Kasumi-1 (cell line): ENCODE measurements around the gene DIP2A.
A peak's percentile ranks its signal among the peaks of the same experiment; 100 is the strongest.
"Not testable (repeated sequence)": the region's sequence is repeated elsewhere in the genome, so short reads cannot be mapped to it uniquely, and the experiment has no call there.

Experiments used
- DNase-seq, 2 experiments: peaks; one replicate each; lab custom pipeline; 2025; lab: John Stamatoyannopoulos, UW

DIP2A gene

DNA sequence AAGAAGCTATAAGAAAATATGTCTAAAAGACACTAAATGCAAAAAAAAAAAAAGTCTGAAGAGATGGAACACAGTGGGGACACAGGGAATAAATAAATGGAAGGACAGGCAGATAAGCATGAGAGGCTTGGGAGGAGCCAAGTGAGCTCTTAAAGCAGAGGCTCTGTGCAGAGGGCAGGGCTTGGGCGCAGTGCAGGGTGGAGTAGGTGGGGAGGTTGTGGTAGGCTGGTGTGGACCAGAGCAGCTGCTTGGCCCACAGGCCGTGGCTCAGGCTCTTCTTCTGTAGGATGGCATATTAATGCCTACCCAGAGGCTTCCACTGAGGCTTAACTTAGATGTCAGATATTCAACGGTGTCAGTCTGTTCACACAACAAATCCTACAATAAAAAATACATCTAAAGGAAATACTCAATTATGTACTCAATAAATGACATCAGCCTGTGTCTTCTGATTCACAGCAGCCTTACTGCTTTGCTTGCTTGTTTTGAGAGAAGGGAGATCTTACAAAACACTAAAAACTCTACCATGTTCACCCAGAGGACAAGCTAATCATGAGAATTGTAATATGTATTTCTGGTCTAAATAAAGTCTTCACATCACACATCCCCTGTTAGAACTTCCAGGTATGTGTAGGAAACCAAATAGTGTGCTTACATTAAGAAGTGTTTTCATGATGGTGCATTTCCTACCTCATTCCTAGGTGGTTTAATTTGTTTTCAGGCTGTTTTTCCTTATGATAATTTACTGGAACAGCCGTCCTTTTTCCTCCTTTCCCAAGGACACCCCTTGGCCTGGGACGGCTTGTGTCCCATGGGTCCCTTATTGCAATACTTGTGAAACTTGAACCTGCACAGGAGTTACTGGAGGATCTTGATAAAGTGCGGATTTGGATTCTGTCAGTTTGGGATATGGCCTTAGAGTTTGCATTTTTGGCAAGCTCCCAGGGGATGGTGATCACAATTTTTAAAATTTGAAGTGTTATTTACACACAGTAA is 24.9 kb downstream of the DIP2A start:
- no peak for DNase-seq

DNA sequence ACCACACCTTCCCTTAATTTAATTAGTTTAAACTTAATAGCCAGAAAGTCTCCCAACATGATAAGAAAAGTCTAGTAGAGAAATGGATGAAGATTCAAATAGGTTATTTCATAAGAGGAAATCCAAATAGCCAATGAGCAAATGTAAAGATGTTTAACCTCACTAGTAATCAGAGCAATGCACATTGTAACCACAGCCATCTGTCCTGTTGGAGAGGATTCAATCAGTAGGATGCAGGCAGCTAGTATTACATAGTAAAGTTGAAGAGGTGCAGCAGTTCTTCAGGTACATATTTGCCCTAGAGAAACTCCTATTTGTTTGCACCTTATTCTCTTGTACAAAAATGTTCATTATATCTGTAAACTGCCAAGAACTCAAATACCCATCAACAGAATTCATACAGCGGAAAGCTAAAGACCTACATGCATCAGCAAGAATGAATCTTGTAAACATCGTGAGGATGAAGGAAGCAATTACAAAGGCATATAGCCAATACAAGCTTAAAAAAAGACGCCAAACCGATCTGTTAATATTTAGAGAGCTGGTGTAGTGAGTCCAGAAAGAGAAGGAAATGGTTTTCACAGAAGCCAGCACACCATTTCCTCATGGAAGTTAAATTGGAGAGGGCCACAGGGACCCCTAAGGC is 27.9 kb downstream of the DIP2A start:
- no peak for DNase-seq

GRCh38 chr21:46489162-46489663 is 30.5 kb downstream of the DIP2A start:
- DNase-seq = no peak

- DNase-seq = no peak
Measured at GRCh38 chr21:46489800-46490199, 31.1 kb downstream of the DIP2A start.

- DNase-seq = no peak
Measured at GRCh38 chr21:46491553-46491952, 32.9 kb downstream of the DIP2A start.

DNA sequence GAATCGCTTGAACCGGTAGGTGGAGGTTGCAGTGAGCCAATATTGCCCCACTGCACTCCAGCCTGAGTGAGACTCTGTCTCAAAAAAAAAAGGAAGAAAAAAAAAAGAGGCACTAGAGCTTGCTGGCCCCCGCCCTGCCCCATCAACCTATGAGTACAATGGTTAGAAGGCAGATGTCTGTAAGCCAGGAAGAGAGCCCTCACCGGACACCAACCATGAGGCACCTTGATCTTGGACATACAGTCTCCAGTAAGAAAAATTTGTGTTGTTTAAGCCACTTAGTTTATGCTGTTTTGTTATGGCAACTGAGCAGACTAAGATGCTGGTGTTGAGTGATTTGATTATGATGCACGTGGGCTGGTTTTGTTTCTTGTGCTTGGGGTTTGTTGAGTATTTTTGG is 34.2 kb downstream of the DIP2A start:
- DNase-seq = no peak

- DNase-seq = no peak
Measured at GRCh38 chr21:46493828-46494227, 35.1 kb downstream of the DIP2A start.

- no peak for DNase-seq
Measured at GRCh38 chr21:46498335-46499050, 39.8 kb downstream of the DIP2A start.

DNA sequence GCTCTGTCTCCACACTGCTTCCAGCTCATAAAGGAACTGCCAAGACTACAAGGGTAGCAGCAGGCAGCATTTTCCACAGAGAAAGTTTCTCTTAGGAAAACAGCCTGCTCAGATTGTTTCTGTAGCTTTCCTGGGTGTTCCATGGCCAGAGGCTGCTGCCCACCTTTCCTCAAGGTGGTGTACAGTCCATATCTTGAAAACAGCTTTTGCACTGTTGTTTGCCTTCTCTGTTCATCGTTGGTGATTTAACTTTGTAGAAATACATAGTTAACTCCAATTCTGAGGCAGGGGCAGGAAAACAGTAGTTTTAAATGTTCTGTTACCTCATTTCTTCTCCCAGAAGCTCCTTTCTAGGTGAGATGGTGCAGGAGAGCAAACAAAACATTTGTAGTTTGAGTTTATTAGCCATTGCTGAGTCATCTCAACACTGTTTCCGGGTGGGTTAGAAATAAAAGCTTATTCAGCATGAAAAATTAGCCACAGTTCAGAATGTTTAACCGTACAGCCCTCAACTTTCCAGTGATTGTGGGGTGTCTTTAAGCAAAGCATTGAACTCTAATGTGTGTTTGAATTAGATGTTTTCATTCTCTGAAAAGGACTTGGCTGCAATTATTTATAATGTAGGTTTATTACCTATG is 41.7 kb downstream of the DIP2A start:
- no peak for DNase-seq

- no peak for DNase-seq
Measured at GRCh38 chr21:46503922-46504550, 45.3 kb downstream of the DIP2A start.

- DNase-seq = no peak
Measured at GRCh38 chr21:46504666-46505065, 46.0 kb downstream of the DIP2A start.

- DNase-seq = no peak
Measured at GRCh38 chr21:46507562-46507961, 48.9 kb downstream of the DIP2A start.

- no peak for DNase-seq
Measured at GRCh38 chr21:46509741-46510502, 51.2 kb downstream of the DIP2A start.

DNA sequence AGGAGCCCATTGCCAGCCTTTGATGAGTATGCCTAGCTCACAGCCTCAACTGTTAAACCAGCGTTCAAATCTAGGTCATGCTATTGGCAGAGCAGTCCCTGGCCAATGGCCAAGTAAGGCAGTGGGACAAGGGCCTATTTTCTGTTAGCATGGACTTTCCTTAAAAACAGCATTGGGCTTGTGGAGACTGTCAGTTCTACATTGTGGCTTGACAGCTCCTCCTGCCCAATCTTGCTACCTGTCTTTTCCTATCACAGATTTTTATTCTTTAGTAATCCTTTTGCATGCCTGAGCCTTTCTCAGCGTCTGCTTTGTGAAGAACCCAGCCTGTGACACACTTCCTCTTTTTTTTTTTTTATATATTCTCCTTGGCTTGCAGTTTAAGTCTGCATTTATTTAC is 56.4 kb downstream of the DIP2A start:
- DNase-seq = peak; percentile 59 to 75

DNA sequence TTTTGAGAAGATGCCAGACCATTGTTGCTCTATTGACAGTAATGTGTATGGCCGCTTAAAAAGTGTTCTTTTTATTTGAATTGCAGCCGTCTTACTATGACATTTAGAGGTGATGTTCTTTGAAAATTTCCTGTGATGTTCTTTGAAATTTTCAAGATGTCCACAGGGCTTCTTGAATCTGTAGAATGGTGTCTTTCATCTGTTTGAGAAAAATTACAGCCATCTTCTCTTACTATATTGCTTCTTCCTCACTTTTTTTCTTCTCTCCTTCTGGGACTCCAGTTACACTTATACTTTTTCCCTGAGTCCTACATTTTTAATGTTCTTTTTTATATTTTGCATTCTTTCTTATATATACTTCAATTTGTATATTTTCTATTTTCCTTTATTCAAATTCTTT is 57.4 kb downstream of the DIP2A start:
- DNase-seq = no peak

DNA sequence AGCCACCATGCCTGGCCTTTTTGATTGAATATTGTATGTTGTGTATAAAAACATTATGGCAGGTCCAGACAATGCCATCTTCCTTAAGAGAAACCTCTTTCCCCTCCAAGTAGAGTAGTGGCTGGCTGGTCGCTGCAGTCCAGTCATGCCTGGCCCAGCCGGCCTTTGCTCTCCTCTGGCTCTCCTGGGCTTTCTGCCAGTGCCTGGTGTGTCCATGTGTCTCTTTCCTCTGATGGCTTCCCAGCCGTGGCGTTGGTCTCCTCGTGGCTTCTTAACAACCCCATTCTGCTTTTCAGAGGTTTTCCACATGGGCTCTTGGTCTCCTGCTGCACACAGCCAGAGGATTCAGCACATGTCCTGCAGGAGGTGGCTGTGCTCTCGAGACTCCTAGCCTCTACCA is 58.7 kb downstream of the DIP2A start:
- DNase-seq = no peak

DNA sequence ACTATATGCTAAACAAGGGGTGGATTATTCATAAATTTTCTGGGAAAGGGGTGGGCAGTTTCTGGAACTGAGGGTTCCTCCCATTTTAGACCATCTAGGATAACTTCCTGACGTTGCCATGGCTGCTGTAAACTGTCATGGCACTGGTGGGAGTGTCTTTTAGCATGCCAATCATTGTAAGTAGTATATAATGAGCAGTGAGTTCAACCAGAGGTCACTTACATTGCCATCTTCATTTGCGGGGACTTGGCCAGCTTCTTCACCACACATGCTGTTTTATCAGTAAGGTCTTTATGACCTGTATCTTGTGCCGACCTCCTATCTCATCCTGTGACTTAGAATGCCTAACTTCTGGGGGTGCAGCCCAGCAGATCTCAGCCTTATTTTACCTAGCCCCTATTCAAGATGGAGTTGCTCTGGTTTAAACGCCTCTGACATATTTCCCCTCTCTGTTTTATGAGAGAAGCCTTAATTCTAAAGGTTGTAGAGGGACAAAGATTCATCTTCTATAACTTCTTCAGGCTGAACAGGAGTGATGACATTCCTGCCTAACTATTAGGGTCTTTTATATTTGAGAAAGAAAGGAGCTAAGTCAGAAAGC is 60.4 kb downstream of the DIP2A start:
- DNase-seq = no peak

DNA sequence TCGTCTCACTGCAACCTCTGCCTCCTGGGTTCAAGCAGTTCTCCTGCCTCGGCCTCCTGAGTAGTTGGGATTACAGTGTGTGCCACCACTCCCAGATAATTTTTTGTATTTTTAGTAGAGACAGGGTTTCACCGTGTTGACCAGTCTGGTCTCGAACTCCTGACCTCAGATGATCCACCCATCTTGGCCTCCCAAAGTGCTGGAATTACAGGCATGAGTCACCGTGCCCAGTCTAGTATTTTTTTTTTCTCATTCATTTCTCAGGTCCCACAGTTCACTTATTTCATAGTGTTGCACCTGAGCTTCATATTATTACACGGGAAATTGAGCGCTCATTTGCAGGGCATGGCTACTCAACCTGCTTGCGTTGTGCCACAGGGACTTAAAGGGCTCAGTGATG is 68.7 kb downstream of the DIP2A start:
- DNase-seq = not testable (repeated sequence)

DNA sequence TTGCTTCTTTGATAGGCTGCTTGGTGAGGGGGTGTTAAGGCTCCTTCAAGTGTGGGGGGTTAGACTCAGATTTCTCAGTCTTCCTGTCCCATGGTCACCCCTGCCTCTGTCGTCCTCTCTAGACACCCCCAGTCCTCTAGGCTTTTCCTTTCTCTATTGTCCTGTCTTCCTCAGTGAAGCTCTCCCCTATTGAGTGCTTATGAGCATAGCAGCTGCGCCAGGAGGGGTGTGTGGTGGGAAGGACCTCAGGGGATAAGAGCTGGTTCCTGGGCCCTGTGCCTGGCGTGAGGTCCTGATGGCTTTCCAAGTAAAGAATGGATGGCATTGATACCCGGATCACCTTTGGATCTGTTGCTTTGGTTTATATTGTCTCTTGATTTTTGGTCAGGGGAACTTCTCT is 69.1 kb downstream of the DIP2A start:
- no peak for DNase-seq

GRCh38 chr21:46532080-46532479 is 73.4 kb downstream of the DIP2A start:
- DNase-seq = no peak
